ENCODE measurements around the gene TF.

- TF ChIP-seq, protein P1, sequence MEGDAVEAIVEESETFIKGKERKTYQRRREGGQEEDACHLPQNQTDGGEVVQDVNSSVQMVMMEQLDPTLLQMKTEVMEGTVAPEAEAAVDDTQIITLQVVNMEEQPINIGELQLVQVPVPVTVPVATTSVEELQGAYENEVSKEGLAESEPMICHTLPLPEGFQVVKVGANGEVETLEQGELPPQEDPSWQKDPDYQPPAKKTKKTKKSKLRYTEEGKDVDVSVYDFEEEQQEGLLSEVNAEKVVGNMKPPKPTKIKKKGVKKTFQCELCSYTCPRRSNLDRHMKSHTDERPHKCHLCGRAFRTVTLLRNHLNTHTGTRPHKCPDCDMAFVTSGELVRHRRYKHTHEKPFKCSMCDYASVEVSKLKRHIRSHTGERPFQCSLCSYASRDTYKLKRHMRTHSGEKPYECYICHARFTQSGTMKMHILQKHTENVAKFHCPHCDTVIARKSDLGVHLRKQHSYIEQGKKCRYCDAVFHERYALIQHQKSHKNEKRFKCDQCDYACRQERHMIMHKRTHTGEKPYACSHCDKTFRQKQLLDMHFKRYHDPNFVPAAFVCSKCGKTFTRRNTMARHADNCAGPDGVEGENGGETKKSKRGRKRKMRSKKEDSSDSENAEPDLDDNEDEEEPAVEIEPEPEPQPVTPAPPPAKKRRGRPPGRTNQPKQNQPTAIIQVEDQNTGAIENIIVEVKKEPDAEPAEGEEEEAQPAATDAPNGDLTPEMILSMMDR (IDR thresholded peaks at IDR 0.05; ENCODE audit: low read length): no peak
- no peak for TF ChIP-seq EZH2 (optimal IDR thresholded peaks at IDR 0.05; ENCODE audit: low read depth, low read length)
Measured at GRCh38 chr3:133757701-133758567, 11.7 kb downstream of the TF start.
